Tibial artery (tissue), 4 donors: ENCODE measurements around the gene GGT5.
"Not testable (repeated sequence)": the region's sequence is repeated elsewhere in the genome, so short reads cannot be mapped to it uniquely, and the experiment has no call there.

Experiments used
- DNase-seq, 2 donors: peaks; one replicate each; pipeline ENCODE4 v3.0.0-alpha.2; 2019
- H3K27ac ChIP-seq, 2 donors: fragments of 200-600 bp; sonication (generic) in 1 of 2; 1 replicate in 1 of 2; 2 replicates in 1 of 2; pipeline ENCODE4 v1.5.1; 2018 to 2019; ENCODE audit warnings: mild to moderate bottlenecking in 1 of 2
- H3K27me3 ChIP-seq, 2 donors: fragments of 200-600 bp; sonication (generic) in 1 of 2; one replicate each; pipeline versions ENCODE4 v1.5.1 to v1.6.0; 2016 to 2019
- H3K36me3 ChIP-seq, 3 donors: fragments of 200-600 bp; sonication (generic) in 2 of 3; one replicate each; pipeline ENCODE4 v1.5.1; 2016 to 2019; ENCODE audit warnings: mild to moderate bottlenecking in 2 of 3
- H3K4me1 ChIP-seq, 4 donors: fragments of 200-600 bp; sonication (generic) in 2 of 4; 1 replicate in 3 of 4; 2 replicates in 1 of 4; pipeline ENCODE4 v1.5.1; 2016 to 2019
- H3K4me3 ChIP-seq, 2 donors: fragments of 200-600 bp; sonication (generic) in 1 of 2; 1 replicate in 1 of 2; 2 replicates in 1 of 2; pipeline ENCODE4 v1.5.1; 2018 to 2019; ENCODE audit warnings: mild to moderate bottlenecking in 2 of 2
- H3K9me3 ChIP-seq, 3 donors: fragments of 200-600 bp; sonication (generic) in 1 of 3; one replicate each; pipeline ENCODE4 v1.5.1; 2016 to 2019
- intact Hi-C: fragments of 100-400 bp; cut with DNase I; formaldehyde crosslinking; loops from one replicate; pipeline ENCODE4 v1.15.0; 2023; ENCODE audit warnings: low total_unique reads
- TF ChIP-seq, protein P1 (sequence below), 2 experiments: fragments of 200-600 bp in 1 of 2; fragments of 450-650 bp in 1 of 2; IDR thresholded peaks; one replicate each; pipeline ENCODE4 v1.5.1; 2017 to 2019; ENCODE audit warnings: antibody characterized with exemption in 2 of 2, mild to moderate bottlenecking in 1 of 2, moderate library complexity in 1 of 2

Gene GGT5, protein sequence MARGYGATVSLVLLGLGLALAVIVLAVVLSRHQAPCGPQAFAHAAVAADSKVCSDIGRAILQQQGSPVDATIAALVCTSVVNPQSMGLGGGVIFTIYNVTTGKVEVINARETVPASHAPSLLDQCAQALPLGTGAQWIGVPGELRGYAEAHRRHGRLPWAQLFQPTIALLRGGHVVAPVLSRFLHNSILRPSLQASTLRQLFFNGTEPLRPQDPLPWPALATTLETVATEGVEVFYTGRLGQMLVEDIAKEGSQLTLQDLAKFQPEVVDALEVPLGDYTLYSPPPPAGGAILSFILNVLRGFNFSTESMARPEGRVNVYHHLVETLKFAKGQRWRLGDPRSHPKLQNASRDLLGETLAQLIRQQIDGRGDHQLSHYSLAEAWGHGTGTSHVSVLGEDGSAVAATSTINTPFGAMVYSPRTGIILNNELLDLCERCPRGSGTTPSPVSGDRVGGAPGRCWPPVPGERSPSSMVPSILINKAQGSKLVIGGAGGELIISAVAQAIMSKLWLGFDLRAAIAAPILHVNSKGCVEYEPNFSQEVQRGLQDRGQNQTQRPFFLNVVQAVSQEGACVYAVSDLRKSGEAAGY

DNA sequence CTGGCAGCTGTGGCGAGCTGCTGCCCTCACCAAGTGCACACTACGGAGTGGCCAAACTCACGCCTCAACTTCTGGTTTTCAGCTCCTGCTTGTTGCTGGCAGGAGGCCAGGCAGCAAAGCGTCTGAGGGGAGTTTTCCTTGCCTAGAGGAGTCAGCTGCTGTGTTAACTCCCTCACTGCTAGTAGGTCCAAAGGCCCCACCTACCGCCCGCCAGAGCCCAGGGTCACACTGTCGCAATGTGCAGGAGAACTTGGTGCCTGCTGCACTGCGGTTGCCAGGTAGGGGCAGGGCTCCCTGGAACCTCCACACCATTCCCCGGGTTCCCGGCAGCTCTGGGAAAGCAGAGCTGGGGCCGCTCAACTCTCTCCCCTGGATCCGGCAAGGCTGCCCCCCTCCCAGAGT is at the start of gene GGT5:
Gene GGT5 (minus strand): TSS at position 53 of the 402 bp plus-strand sequence. CDS start 357 bp downstream, outside the sequence.
- H3K27me3 ChIP-seq, H3K36me3 ChIP-seq, H3K9me3 ChIP-seq, intact Hi-C loops: not testable (repeated sequence)
- DNase-seq = peak; percentile 69 to 92
- H3K4me3 ChIP-seq = peak within 1 kb of the TSS; percentile 47 to 57
- peaks cover 0 to 61% (median 47%) of the 10 kb centered on the region in 4 donors for H3K4me1 ChIP-seq
- H3K27ac ChIP-seq = peak within 1 kb of the TSS; percentile 90 to 92

DNA sequence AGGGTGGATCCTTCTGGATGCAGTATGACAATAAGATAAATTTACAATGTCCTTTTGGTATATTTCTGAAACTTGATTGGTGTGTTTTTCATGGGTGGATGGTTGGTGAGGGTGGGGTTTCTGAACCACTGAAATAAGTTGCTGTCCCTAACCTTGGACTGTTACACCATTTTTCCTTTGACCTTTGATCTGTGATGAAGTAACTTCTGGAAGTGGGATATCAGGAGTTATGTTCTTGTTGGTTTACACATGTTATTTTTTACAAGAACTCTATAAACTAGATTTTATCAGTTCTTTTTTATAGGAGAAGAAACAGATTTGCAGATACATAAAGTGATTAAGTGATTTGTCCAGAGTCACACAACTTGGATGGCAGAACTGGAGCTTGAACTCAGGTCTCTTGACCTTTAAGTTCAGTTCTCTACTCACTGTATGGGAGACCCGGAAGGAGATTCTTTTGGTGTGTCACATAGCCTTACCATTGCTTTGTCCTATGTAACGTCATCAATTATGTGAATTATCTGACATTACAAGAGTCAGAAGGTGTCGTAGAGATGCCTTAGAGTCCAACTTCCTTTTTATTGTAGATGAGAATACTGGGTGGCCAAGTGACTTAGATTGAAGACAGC is 47.4 kb upstream of the GGT5 start:
- Histone ChIP-seq H3K27ac (peak overlapping the region; percentile 61 to 65), H3K4me1 (peaks cover 0 to 77% (median 44%) of the 10 kb centered on the region in 4 donors)
- H3K4me3 ChIP-seq, H3K9me3 ChIP-seq, intact Hi-C loops, DNase-seq, H3K36me3 ChIP-seq, H3K27me3 ChIP-seq: not testable (repeated sequence)

DNA sequence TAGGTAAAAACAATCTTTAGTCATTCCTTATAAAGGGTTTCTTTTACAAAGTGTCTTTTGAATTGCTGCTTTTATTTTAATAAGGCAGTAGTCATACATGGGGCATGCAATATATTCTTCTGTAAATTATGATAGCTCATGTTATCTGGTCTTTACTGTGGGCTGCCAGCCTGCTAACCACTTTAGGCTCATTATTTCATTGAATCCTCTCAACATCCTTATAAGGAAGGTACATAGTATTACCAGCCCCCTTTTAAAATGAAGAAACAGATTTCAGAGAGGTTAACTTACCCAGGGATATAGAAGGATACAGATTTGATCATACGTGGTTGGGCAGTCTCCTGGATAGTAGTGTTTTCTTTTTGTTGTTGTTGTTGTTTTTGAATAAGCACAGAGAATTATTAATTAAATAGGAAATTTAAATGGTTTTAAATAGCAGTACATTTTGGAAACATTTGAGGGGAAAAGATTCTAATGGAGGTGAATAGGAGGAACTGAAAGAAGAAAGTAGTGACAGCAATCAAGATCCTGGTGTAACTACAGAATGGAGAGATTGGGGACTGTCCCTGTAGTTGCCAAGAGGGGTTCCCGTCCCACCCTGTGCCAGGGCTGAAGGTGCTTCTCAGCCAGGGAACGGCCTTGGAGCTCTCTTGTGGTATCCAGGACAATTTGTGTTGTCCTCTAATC is 46.8 kb upstream of the GGT5 start:
- H3K9me3 ChIP-seq = no peaks in the 10 kb centered on the region
- H3K27me3 ChIP-seq = no peaks in the 10 kb centered on the region
- H3K36me3 ChIP-seq = no peaks in the 10 kb centered on the region
- DNase-seq = no peak
- H3K4me1 ChIP-seq = peaks cover 2 to 84% (median 46%) of the 10 kb centered on the region in 4 donors
- TF ChIP-seq, protein P1, sequence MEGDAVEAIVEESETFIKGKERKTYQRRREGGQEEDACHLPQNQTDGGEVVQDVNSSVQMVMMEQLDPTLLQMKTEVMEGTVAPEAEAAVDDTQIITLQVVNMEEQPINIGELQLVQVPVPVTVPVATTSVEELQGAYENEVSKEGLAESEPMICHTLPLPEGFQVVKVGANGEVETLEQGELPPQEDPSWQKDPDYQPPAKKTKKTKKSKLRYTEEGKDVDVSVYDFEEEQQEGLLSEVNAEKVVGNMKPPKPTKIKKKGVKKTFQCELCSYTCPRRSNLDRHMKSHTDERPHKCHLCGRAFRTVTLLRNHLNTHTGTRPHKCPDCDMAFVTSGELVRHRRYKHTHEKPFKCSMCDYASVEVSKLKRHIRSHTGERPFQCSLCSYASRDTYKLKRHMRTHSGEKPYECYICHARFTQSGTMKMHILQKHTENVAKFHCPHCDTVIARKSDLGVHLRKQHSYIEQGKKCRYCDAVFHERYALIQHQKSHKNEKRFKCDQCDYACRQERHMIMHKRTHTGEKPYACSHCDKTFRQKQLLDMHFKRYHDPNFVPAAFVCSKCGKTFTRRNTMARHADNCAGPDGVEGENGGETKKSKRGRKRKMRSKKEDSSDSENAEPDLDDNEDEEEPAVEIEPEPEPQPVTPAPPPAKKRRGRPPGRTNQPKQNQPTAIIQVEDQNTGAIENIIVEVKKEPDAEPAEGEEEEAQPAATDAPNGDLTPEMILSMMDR (IDR thresholded peaks at IDR 0.05) = no peak
- intact Hi-C loops = no loop called here
- no peak overlapping the region for H3K4me3 ChIP-seq
- H3K27ac ChIP-seq = peak overlapping the region; percentile 61 to 65

DNA sequence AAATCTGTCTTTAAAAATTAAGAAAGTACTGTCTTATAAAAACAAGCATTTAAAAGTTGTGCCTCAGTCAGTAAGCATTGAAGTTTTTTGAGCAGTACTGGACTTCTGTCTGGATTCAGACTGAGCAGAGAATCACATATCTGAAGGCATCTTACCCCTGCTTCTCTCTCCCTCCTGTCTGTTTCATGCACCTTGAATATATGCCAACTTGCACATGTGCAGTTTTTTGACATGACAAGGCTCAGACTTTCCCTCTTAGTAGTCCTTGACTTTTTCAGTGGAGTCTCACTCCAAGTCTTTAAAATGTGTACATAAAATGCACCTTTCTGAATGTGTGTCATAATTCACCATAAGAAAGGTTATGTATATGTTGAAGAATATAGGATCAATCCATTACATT is 45.6 kb upstream of the GGT5 start:
- H3K27me3 ChIP-seq = no peaks in the 10 kb centered on the region
- H3K9me3 ChIP-seq = no peaks in the 10 kb centered on the region
- H3K36me3 ChIP-seq = no peaks in the 10 kb centered on the region
- no peak for DNase-seq
- H3K4me3 ChIP-seq = no peak overlapping the region
- H3K27ac ChIP-seq = peak overlapping the region; percentile 61 to 65
- intact Hi-C loops = no loop called here
- TF ChIP-seq, protein P1 (IDR thresholded peaks at IDR 0.05) = no peak
- peaks cover 4 to 84% (median 52%) of the 10 kb centered on the region in 4 donors for H3K4me1 ChIP-seq

DNA sequence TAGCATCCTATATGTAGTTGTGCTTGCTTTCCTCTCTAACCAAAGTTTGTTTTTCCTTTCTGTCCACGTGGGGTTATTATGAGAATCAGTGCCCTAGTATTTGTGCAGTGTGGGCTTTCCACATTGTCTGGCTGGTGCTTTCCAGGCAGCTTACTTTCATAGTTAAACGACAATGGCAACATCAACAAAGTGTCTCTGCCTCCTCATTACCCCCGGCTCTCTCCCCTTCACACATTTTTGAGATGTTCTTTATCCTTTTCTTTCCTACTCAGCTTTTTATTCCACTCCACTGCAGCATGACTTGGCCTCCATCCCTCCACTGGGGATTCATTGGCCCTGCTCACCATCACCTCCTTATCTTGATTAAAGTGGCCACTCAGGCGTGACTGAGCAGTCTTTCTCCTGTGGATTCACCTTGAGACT is 44.9 kb upstream of the GGT5 start:
- H3K4me3 ChIP-seq = peak overlapping the region; percentile 1 to 10
- no peaks in the 10 kb centered on the region for H3K9me3 ChIP-seq
- H3K27ac ChIP-seq = peak overlapping the region; percentile 61 to 65
- H3K36me3 ChIP-seq = no peaks in the 10 kb centered on the region
- H3K4me1 ChIP-seq = peaks cover 4 to 90% (median 55%) of the 10 kb centered on the region in 4 donors
- H3K27me3 ChIP-seq = no peaks in the 10 kb centered on the region
- DNase-seq = peak in 1 of 2 donors; percentile 34
- intact Hi-C loops = no loop called here
- TF ChIP-seq, protein P1 (IDR thresholded peaks at IDR 0.05) = no peak

DNA sequence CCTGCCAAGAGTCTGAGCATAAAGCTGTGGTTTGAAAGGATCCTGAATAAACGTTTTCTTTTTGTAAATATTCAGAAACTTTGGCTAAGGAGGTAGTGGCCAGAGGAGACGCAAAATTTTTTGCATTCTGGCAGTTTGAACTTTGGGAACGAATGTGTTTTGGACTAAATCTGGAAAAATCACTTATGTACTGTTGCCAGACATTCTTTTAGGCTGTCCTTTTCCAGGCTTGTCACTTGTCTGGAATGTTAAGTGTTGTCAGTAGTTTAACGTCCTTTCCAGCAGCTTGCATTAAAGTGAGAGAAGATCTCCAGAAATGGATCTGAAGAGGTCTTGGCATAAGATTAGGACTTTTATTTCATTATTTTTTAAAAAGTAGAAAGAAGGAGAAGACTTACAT is 44.2 kb upstream of the GGT5 start:
- peak overlapping the region in 1 of 2 donors; percentile 1 for H3K4me3 ChIP-seq
- no peaks in the 10 kb centered on the region for H3K9me3 ChIP-seq
- intact Hi-C loops = no loop called here
- no peaks in the 10 kb centered on the region for H3K27me3 ChIP-seq
- TF ChIP-seq, protein P1 (IDR thresholded peaks at IDR 0.05) = no peak
- H3K36me3 ChIP-seq = no peaks in the 10 kb centered on the region
- peaks cover 4 to 92% (median 54%) of the 10 kb centered on the region in 4 donors for H3K4me1 ChIP-seq
- H3K27ac ChIP-seq = peak overlapping the region; percentile 61 to 65
- DNase-seq = no peak

DNA sequence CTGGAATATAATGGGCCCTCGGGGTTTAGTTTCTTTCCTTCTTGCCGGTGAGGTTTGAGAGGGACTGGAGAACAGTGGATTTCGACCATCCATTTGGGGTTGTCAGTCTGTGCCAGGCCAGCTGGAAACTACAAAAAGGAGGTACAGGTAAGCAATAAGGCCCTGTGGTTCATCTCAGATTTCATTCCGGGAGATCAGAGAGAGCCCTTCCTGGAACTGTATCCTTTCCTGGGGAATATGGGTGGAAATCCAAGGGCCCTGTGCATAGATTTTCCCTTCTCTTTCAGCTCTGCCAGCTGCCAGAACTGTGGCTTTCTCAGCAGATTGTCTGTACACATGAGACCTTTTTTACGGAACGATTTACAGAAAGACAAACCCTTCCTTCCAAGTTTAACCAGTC is 42.9 kb upstream of the GGT5 start:
- H3K4me3 ChIP-seq, H3K36me3 ChIP-seq, intact Hi-C loops, H3K27me3 ChIP-seq, DNase-seq, H3K9me3 ChIP-seq: not testable (repeated sequence)
- H3K4me1 ChIP-seq = peaks cover 4 to 95% (median 52%) of the 10 kb centered on the region in 4 donors
- peak overlapping the region; percentile 61 to 65 for H3K27ac ChIP-seq

DNA sequence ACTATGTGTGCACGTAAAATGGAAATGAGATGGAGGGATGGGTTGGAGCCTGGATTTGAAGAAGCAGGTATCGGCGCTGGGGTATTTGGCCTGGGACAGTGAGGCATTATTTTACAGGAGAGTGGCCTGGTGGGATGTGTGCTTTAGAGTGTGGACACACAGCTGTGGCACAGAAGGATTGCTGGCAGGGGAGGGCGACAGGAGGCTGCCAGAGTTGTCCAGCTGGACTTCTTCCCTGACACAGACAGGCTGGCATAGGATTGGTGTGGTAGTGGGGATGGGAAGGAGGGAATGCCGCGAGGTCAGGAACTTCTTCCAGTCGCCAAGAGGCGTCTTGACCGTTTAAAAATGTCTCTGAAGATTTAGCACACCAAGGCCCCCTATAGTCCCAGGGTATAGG is 42.3 kb upstream of the GGT5 start:
- H3K9me3 ChIP-seq, intact Hi-C loops, H3K4me3 ChIP-seq, H3K36me3 ChIP-seq, H3K27me3 ChIP-seq, DNase-seq: not testable (repeated sequence)
- H3K4me1 ChIP-seq = peaks cover 4 to 90% (median 53%) of the 10 kb centered on the region in 4 donors
- peak overlapping the region; percentile 61 to 65 for H3K27ac ChIP-seq
